ENCODE results near the gene UBE2QL1. TPM values are rescaled to one million over a fixed set of nuclear protein-coding genes. Genes with fewer than 3 reads are reported as not detected.
A peak's percentile ranks its signal among the peaks of the same experiment; 100 is the strongest.

The UBE2QL1 gene
- total RNA-seq, 2 experiments from 2014 or later, result not detected

DNA sequence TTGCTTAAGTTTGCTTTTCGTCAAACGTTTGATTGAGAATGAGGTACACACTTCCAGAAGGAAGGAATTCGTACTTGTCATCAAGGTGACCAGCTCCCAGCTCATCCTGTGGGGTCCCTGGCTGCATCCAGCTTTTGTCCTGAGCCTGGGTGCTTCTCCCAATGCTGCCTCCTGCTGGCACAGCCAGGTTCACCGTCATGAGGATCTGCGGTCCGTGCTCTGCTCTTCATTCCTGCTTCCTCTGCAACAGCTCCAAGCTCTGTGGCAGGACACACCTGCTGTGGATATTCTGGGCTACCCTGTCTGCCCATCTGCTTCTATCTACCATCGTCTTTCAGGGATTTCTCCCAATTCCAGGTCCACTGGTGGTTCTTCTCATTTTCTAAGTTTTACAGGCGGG, 13.3 kb upstream of the UBE2QL1 start:
- Histone ChIP-seq H3K4me1 (ENCODE audit: insufficient read depth, low read length, poor library complexity, severe bottlenecking) (no peaks in the 10 kb centered on the region), H3K4me2 (ENCODE audit: low read length) (no peak overlapping the region), H2AFZ (ENCODE audit: low read length) (no peak overlapping the region), H3K27ac (ENCODE audit: low read depth, low read length, poor library complexity, severe bottlenecking) (no peak overlapping the region), H3K36me3 (ENCODE audit: insufficient read depth, low read length) (no peaks in the 10 kb centered on the region), H3K79me2 (ENCODE audit: insufficient read depth, low read depth, low read length) (no peaks in the 10 kb centered on the region), H3K4me3 (ENCODE audit: low read depth, low read length, poor library complexity, severe bottlenecking) (no peak overlapping the region), H3K9me2 (ENCODE audit: insufficient read depth, low read length) (no peaks in the 10 kb centered on the region), H4K20me1 (ENCODE audit: insufficient read depth, low read length) (no peaks in the 10 kb centered on the region), H3K9me3 (ENCODE audit: low read length) (no peaks in the 10 kb centered on the region)
- BruUV-seq (replicated peaks), result no TSS peak
- intact Hi-C loops (cut with micrococcal nuclease; ENCODE audit: unreplicated experiment), result no loop called here
- ChIA-PET POLR2A (interaction anchor here (0.6 to 1.7 kb wide), 3 partner anchors 10 to 137 kb away, joined by 3 to 6 read pairs (median 5); no protein-coding TSS in a partner anchor), CTCF (ENCODE audit: unreplicated experiment) (no interaction called here)
- TF ChIP-seq EZH2phosphoT487 (IDR thresholded peaks at IDR 0.05; ENCODE audit: borderline replicate concordance, low read depth, low read length), result no peak
- TF ChIP-seq, protein P1, sequence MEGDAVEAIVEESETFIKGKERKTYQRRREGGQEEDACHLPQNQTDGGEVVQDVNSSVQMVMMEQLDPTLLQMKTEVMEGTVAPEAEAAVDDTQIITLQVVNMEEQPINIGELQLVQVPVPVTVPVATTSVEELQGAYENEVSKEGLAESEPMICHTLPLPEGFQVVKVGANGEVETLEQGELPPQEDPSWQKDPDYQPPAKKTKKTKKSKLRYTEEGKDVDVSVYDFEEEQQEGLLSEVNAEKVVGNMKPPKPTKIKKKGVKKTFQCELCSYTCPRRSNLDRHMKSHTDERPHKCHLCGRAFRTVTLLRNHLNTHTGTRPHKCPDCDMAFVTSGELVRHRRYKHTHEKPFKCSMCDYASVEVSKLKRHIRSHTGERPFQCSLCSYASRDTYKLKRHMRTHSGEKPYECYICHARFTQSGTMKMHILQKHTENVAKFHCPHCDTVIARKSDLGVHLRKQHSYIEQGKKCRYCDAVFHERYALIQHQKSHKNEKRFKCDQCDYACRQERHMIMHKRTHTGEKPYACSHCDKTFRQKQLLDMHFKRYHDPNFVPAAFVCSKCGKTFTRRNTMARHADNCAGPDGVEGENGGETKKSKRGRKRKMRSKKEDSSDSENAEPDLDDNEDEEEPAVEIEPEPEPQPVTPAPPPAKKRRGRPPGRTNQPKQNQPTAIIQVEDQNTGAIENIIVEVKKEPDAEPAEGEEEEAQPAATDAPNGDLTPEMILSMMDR (conservative IDR thresholded peaks at IDR 0.05; ENCODE audit: low read length), result peak; percentile 50
- peak; percentile 6 for DNase-seq (ENCODE audit: low spot score)

DNA sequence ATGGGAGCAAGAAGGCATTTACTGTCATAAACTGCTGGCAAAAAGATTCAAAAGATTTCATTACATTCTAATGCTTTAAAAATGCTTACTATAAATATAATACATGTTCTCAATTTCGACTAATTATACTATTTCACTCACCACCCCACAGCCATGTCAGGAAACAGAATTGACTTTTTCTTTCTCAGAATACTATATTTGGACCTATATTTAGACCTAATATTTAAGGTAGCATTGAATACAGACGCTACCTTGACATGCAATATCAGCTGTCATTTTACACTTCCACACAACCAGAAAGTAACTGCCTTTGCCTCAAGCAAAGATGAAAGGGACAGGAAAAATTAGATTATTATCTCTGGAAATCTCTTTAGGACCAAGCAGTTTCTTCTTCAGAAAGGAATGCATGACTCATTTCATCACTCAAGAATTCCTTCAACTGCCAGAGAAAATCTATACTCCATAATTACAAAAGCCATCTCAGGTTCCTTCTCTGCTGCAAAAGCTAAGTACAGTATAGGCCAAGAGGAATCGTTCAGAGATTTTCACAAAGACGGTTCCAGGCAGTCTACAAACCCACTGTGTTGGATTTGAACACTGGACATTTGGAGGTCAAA, 11.8 kb upstream of the UBE2QL1 start:
- CTCF ChIA-PET (ENCODE audit: unreplicated experiment), result interaction anchor here (0.6 kb wide), 1 partner anchor 59 kb away, joined by 3 read pairs; the partner anchor contains the start of gene MED10
- Histone ChIP-seq H2AFZ (ENCODE audit: low read length) (no peak overlapping the region), H3K9me3 (ENCODE audit: low read length) (no peaks in the 10 kb centered on the region), H3K4me2 (ENCODE audit: low read length) (no peak overlapping the region), H3K27ac (ENCODE audit: low read depth, low read length, poor library complexity, severe bottlenecking) (no peak overlapping the region), H3K36me3 (ENCODE audit: insufficient read depth, low read length) (no peaks in the 10 kb centered on the region), H3K9me2 (ENCODE audit: insufficient read depth, low read length) (no peaks in the 10 kb centered on the region), H3K4me3 (ENCODE audit: low read depth, low read length, poor library complexity, severe bottlenecking) (no peak overlapping the region), H3K4me1 (ENCODE audit: insufficient read depth, low read length, poor library complexity, severe bottlenecking) (no peaks in the 10 kb centered on the region), H3K79me2 (ENCODE audit: insufficient read depth, low read depth, low read length) (no peaks in the 10 kb centered on the region), H4K20me1 (ENCODE audit: insufficient read depth, low read length) (no peaks in the 10 kb centered on the region)
- POLR2A ChIA-PET, result no interaction called here
- no TSS peak for BruUV-seq (replicated peaks)
- DNase-seq (ENCODE audit: low spot score), result no peak
- intact Hi-C loops (cut with micrococcal nuclease; ENCODE audit: unreplicated experiment), result no loop called here
- no peak for TF ChIP-seq EZH2phosphoT487 (IDR thresholded peaks at IDR 0.05; ENCODE audit: borderline replicate concordance, low read depth, low read length)
- TF ChIP-seq, protein P1 (conservative IDR thresholded peaks at IDR 0.05; ENCODE audit: low read length), result no peak
